ENCODE data around the gene DNM3. TPM values are rescaled to one million over a fixed set of nuclear protein-coding genes. Genes with fewer than 3 reads are reported as not detected.

DNM3 gene
- total and polyA plus RNA-seq, 2 donors (not counting 3 experiments of a cell fraction or from before 2014, with no cell fraction given): 1.4 to 2.5 TPM

DNA sequence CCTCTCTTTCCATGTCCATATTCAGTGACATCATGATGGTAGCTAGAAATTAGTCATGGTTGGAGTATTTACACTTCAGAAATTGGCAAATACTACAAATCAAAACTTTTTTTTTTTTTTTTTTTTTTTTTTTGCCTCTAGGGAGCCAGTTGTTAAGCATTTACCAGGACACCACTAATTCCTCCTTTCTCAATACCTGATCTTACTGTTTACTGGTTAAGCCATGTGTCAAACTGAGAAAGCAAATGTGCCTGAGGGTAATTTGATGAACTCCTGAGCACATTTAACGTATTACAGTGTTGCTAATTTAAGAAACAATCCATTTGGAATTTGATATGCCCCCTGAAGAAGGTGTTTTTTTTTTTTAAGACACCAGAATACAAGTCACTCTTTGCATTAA is 94.4 kb downstream of the DNM3 start:
- dilution Hi-C loops (cut with MboI; ENCODE audit: extremely low pct_ligation_motif_present, low sequenced_read_pairs) (no loop called here), intact Hi-C loops (cut with micrococcal nuclease) (no loop called here)
- Histone ChIP-seq H3K4me2 (ENCODE audit: insufficient read depth, low read length) (no peak overlapping the region), H3K9ac (replicated peaks; ENCODE audit: extremely low read depth, insufficient read depth, low read length) (no peak overlapping the region), H3K9me1 (replicated peaks; ENCODE audit: control insufficient read depth, extremely low read depth, insufficient read depth, low read length) (peaks cover 2% of the 10 kb centered on the region), H3K27ac (ENCODE audit: insufficient read depth, low read depth, low read length) (no peak overlapping the region), H2AFZ (ENCODE audit: low read depth, low read length) (no peak overlapping the region), H3K36me3 (ENCODE audit: control insufficient read depth in 2 of 2, extremely low read depth in 1 of 2, insufficient read depth in 2 of 2, low read length in 2 of 2) (no peaks in the 10 kb centered on the region), H4K20me1 (replicated peaks; ENCODE audit: control insufficient read depth, extremely low read depth, insufficient read depth, low read length) (no peaks in the 10 kb centered on the region), H3K4me3 (replicated peaks in 1 of 3; ENCODE audit: insufficient read depth in 1 of 3, low read depth in 1 of 3, low read length in 3 of 3) (no peak overlapping the region), H3K4me1 (ENCODE audit: control insufficient read depth, extremely low read depth, insufficient read depth, low read length) (peaks cover 3% of the 10 kb centered on the region), H3K27me3 (ENCODE audit: control insufficient read depth in 2 of 2, insufficient read depth in 2 of 2, low read length in 2 of 2) (no peaks in the 10 kb centered on the region), H3K9me3 (replicated peaks; ENCODE audit: control insufficient read depth, insufficient read depth, low read length) (no peaks in the 10 kb centered on the region), H3K79me2 (ENCODE audit: control insufficient read depth, insufficient read depth, low read length) (no peaks in the 10 kb centered on the region)
- no peak for TF ChIP-seq JUN (IDR thresholded peaks at IDR 0.05; ENCODE audit: borderline replicate concordance, insufficient read depth, insufficient read length, low read depth)
- no peak for TF ChIP-seq POLR2AphosphoS5 (IDR thresholded peaks at IDR 0.05; ENCODE audit: insufficient read depth, low read depth, low read length)
- TF ChIP-seq CTCF (IDR thresholded peaks at IDR 0.05; ENCODE audit: extremely low read depth in 1 of 2, insufficient read depth in 1 of 2, low read depth in 1 of 2, low read length in 2 of 2): no peak
- no peak for TF ChIP-seq MYC (IDR thresholded peaks at IDR 0.05; ENCODE audit: low read depth, low read length)
- TF ChIP-seq FOS (IDR thresholded peaks at IDR 0.05; ENCODE audit: borderline replicate concordance, insufficient read depth, low read length): no peak
- TF ChIP-seq GATA2 (IDR thresholded peaks at IDR 0.05; ENCODE audit: insufficient read depth, insufficient read length, low read depth, low read length): no peak
- TF ChIP-seq MAX (IDR thresholded peaks at IDR 0.05; ENCODE audit: insufficient read depth, insufficient read length): no peak
- TF ChIP-seq POLR2A (IDR thresholded peaks at IDR 0.05; ENCODE audit: low read depth, low read length): no peak
- TF ChIP-seq EZH2 (IDR thresholded peaks at IDR 0.05; ENCODE audit: borderline replicate concordance, low read depth, low read length, severe bottlenecking): no peak
- no TSS peak for BruUV-seq (replicated peaks)
- ChIA-PET CTCF (no interaction called here), POLR2A (no interaction called here)
- DNase-seq (ENCODE audit: low read depth, low spot score): no peak
- FAIRE-seq: no peak
